B cell (primary cell): ENCODE results near the gene CADPS.

Experiments used
- EZH2 ChIP-seq: IDR thresholded peaks from 2 replicates; pipeline ENCODE4 v1.6.1; 2012; ENCODE audit warnings: borderline replicate concordance, low read depth, mild to moderate bottlenecking, moderate library complexity, low read length; ENCODE audit not compliant: insufficient read depth, poor library complexity, severe bottlenecking
- TF ChIP-seq, protein P1 (sequence below): fragments of 200-600 bp; IDR thresholded peaks from one replicate; pipeline ENCODE4 v1.8.0; 2022; ENCODE audit warnings: antibody characterized with exemption, mild to moderate bottlenecking

DNA sequence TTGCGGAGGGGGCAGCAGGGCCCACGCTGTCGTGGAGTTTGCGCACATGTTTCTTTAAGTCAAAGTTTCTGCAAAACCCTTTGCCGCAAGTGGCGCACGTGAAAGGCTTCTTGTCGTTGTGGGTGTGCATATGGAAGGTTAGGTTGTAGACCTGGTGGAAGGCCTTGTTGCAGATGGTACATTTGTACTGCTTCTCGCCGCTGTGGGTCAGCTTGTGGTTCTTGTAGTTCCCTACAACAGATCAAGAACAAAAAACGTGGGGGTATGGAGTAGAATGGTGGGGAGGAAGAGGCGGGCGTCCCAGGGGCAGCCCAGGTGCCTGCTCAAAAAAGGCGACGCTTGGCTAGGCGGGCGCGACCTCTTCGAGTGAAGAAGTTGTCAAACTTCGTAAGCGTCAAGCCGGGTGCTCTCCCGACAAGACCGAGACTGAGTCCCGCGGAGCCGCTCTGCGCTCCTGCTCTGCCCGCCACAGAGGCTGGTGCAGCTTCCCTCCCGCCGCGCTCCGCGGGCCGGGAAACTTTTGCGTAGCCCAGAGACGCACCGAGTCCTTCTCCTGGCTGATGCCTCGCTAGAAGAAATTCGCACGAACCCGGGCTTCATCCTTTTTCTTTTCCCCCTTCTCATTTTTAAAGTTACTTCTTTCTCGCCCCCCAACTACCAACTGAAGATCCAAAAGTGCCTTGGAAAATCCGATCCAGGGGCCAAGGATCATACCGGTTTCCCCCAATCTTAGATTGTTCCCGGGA lies 504.9 kb downstream of the CADPS start:
- TF ChIP-seq, protein P1, sequence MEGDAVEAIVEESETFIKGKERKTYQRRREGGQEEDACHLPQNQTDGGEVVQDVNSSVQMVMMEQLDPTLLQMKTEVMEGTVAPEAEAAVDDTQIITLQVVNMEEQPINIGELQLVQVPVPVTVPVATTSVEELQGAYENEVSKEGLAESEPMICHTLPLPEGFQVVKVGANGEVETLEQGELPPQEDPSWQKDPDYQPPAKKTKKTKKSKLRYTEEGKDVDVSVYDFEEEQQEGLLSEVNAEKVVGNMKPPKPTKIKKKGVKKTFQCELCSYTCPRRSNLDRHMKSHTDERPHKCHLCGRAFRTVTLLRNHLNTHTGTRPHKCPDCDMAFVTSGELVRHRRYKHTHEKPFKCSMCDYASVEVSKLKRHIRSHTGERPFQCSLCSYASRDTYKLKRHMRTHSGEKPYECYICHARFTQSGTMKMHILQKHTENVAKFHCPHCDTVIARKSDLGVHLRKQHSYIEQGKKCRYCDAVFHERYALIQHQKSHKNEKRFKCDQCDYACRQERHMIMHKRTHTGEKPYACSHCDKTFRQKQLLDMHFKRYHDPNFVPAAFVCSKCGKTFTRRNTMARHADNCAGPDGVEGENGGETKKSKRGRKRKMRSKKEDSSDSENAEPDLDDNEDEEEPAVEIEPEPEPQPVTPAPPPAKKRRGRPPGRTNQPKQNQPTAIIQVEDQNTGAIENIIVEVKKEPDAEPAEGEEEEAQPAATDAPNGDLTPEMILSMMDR = no peak
- TF ChIP-seq EZH2 = no peak
